ENCODE data around the gene STARD3.

Gene STARD3

DNA sequence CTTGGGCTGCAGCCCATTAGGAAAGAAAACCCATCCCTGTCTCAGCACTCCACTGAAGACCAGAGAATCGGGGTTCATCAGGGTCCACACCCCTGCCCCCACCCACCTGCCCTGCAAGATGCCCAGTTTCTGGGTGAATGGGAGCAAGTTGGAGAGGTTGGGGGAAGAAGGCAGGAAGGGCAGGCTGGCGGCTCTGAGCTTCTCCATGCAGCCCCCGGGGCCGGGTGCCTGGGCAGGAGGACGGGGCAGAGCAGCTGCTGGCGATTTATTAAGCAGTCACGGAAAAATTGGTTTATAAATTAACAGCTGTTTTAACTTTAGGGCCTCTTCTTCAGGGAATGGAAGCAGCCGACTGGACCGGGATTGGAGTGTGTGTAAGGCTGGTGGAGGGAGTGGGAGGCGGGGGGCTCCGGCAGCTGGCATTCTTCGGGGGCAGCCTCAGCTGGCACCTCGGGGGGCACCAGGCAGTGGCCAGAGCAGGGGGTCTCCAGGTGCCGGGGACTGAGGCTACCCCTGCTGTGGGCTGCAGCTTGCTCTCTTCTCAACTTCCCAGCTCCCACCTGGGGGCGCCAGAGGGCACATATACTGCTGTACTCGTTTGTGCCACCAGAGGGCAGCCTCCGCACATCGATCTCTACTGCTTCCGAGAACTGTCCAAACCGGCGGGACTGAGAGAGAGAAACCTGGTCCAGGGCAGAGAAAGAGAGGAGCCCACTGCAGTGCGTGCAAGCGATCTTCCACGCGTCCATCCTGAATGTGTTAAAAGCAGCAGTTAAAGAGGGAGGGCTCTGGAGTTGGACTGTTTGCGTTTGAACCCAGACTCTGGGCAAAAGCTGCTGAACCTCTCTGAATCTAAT lies 15.2 kb upstream of the STARD3 start:
- ChIA-PET CTCF (interaction anchor here (0.6 to 7.6 kb wide), 42 partner anchors 10 to 386 kb away, joined by 3 to 80 read pairs (median 5); partner anchors contain the start of genes ERBB2, FBXL20, MIEN1 and PGAP3), POLR2A (interaction anchor here (0.8 to 1.2 kb wide), 4 partner anchors 15 to 133 kb away, joined by 3 to 6 read pairs (median 4); partner anchors contain the start of genes ERBB2, PGAP3 and STARD3)
- peak; percentile 74 for DNase-seq (ENCODE audit: extremely low spot score)
- no peak for TF ChIP-seq NFRKB (IDR thresholded peaks at IDR 0.05)

DNA sequence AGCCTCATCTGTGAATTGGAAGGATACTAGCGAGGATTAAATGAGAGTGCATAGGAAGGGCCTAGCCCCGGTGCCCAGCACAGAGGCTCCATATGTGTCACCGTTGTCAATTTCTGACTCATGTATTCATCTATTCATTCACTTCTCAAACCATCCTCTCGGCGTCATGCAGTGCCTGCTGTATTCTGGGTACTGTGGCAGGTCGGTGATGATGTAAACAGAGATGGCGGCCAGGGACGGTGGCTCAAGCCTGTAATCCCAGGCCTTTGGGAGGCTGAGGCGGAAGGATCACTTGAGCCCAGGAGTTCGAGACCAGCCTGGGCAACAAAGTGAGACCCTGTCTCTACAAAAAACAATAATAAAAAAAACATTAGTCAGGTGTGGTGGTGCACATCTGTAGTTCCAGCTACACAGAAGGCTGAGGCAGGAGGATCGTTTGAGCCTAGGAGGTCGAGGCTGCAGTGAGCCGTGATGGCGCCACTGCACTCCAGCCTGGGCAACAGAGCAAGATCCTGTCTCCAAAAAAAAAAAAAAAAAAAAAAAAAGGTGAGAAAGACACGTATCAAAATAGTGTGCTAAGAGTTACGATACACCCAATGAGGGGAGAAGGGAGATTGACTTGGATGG lies 14.5 kb upstream of the STARD3 start:
- ChIA-PET CTCF (interaction anchor here (0.6 to 7.6 kb wide), 19 partner anchors 11 to 355 kb away, joined by 3 to 80 read pairs (median 6); partner anchors contain the start of genes ERBB2, MIEN1, PGAP3 and PNMT), POLR2A (interaction anchor here (1.2 kb wide), 1 partner anchor 133 kb away, joined by 5 read pairs; no protein-coding TSS in a partner anchor)
- TF ChIP-seq ZNF384 (IDR thresholded peaks at IDR 0.05) (no peak), TARDBP (IDR thresholded peaks at IDR 0.05) (no peak), ARNT (IDR thresholded peaks at IDR 0.05) (no peak), FOXA1 (IDR thresholded peaks at IDR 0.05) (no peak), FOXM1 (IDR thresholded peaks at IDR 0.05; ENCODE audit: borderline replicate concordance) (no peak), BHLHE40 (IDR thresholded peaks at IDR 0.05; ENCODE audit: borderline replicate concordance) (no peak), L3MBTL2 (conservative IDR thresholded peaks at IDR 0.05) (no peak), FOXK2 (IDR thresholded peaks at IDR 0.05) (no peak)
- no peak for DNase-seq (ENCODE audit: extremely low spot score)

DNA sequence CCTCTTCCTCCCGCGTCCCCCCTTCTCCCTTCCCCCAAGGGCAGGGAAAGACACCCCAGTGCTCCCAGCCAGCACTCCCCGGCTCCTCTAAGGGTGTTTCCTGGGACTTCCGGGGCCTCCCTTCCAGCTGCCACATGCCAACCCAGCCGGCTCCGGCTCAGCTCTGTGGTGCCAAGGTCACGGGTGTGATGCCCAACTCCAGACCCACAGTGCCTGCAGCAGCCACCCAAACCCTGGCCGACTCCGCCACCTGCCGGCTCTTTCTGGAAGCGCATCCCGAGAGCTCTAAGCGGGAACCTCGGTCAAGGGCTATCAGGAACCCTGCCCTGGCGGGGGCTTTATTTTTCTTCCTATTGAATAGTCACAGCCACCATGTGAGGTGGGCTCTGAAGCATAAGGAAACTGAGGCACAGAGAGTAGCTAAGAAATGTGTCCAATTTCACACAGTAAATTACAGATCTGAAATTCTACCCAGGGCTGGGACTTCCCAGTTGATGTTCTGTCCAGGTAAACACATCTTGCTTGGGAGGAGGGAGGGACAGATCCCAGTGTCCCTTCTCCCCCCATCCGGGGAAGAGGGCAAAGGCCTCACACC lies 13.5 kb upstream of the STARD3 start:
- CTCF ChIA-PET, result interaction anchor here (0.6 to 7.6 kb wide), 19 partner anchors 9 to 354 kb away, joined by 3 to 80 read pairs (median 3); partner anchors contain the start of genes PGAP3, PNMT, STARD3 and TCAP
- POLR2A ChIA-PET, result interaction anchor here (0.7 to 1.1 kb wide), 2 partner anchors 10 to 76 kb away, joined by 3 to 5 read pairs; no protein-coding TSS in a partner anchor
- DNase-seq (ENCODE audit: extremely low spot score), result peak; percentile 68
- TF ChIP-seq CTBP1 (IDR thresholded peaks at IDR 0.05; ENCODE audit: borderline replicate concordance), result no peak
- no peak for TF ChIP-seq BHLHE40 (IDR thresholded peaks at IDR 0.05; ENCODE audit: borderline replicate concordance)
- TF ChIP-seq NFRKB (IDR thresholded peaks at IDR 0.05), result no peak
- no peak for TF ChIP-seq HDGF (IDR thresholded peaks at IDR 0.05; ENCODE audit: borderline replicate concordance)
- TF ChIP-seq FOXA1 (IDR thresholded peaks at IDR 0.05), result no peak
- no peak for TF ChIP-seq ZNF384 (IDR thresholded peaks at IDR 0.05)
- no peak for TF ChIP-seq ELF4 (IDR thresholded peaks at IDR 0.05)
- no peak for TF ChIP-seq SUZ12 (IDR thresholded peaks at IDR 0.05)
- no peak for TF ChIP-seq FOXM1 (IDR thresholded peaks at IDR 0.05; ENCODE audit: borderline replicate concordance)
- no peak for TF ChIP-seq SP1 (IDR thresholded peaks at IDR 0.05)
- TF ChIP-seq, protein P1, sequence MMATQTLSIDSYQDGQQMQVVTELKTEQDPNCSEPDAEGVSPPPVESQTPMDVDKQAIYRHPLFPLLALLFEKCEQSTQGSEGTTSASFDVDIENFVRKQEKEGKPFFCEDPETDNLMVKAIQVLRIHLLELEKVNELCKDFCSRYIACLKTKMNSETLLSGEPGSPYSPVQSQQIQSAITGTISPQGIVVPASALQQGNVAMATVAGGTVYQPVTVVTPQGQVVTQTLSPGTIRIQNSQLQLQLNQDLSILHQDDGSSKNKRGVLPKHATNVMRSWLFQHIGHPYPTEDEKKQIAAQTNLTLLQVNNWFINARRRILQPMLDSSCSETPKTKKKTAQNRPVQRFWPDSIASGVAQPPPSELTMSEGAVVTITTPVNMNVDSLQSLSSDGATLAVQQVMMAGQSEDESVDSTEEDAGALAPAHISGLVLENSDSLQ (IDR thresholded peaks at IDR 0.05), result no peak
- no peak for TF ChIP-seq TARDBP (IDR thresholded peaks at IDR 0.05)
- no peak for TF ChIP-seq FOXK2 (IDR thresholded peaks at IDR 0.05)
- no peak for TF ChIP-seq ARNT (IDR thresholded peaks at IDR 0.05)

DNA sequence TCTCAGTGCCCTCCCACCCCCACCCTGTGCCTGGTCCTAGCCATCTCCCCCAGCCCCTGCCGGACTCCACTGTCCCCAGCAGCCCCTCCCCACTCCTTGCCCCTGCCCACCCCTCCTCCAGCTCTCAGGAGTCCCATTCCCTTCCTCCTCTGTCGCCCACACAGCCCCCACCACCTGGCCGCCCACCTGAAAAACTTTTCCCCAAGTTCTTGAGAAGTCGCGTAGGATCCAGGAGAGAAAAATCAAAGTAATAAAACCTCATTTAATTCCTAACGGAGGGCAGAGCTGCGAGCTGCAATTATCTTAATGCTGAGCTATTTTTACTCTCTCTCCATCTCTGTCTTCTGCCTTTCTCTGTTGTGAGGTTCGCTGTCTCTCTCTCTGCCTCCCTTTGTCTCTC lies 12.6 kb upstream of the STARD3 start:
- no peak for DNase-seq (ENCODE audit: extremely low spot score)
- TF ChIP-seq NFRKB (IDR thresholded peaks at IDR 0.05) (no peak), ARNT (IDR thresholded peaks at IDR 0.05) (no peak), FOXK2 (IDR thresholded peaks at IDR 0.05) (no peak), FOXM1 (IDR thresholded peaks at IDR 0.05; ENCODE audit: borderline replicate concordance) (no peak), BHLHE40 (IDR thresholded peaks at IDR 0.05; ENCODE audit: borderline replicate concordance) (no peak), FOXA1 (IDR thresholded peaks at IDR 0.05) (no peak), ELF4 (IDR thresholded peaks at IDR 0.05) (no peak), SUZ12 (IDR thresholded peaks at IDR 0.05) (no peak), L3MBTL2 (conservative IDR thresholded peaks at IDR 0.05) (no peak), LEF1 (IDR thresholded peaks at IDR 0.05; ENCODE audit: borderline replicate concordance) (no peak), HDGF (IDR thresholded peaks at IDR 0.05; ENCODE audit: borderline replicate concordance) (no peak), SP1 (IDR thresholded peaks at IDR 0.05) (no peak)
- POLR2A ChIA-PET, result no interaction called here
- CTCF ChIA-PET, result interaction anchor here (0.7 to 7.6 kb wide), 6 partner anchors 9 to 131 kb away, joined by 3 to 80 read pairs (median 28); partner anchors contain the start of genes PNMT and STARD3

DNA sequence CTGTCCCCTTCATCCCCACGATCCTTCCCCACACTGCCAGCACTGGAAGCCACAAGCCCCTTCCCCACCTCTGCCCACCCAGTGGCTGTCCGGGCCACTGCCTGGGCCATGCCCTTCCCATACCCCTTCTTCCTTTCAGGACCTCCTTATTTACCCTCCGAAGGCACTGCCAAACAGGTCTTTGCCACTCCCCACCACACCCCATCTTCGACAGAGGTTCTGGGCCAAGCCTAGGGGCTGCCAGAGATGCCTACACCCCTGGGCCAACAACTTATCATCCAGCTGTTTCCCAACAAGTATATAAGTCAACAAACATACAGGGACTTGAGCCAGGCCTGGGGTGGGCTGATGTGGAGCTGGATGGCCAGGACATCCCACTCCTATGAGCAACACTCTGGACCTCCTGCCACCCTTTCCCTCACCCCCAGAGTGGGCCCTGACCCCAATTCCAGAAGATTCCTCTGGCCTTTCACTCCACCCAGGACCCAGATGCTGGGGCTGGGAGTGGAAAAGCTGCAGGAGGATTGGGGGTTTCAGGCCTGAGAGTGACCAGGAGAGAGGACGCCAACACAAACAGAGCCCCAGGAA lies 11.7 kb upstream of the STARD3 start:
- no peak for DNase-seq (ENCODE audit: extremely low spot score)
- POLR2A ChIA-PET, result no interaction called here
- CTCF ChIA-PET, result interaction anchor here (0.5 to 7.6 kb wide), 4 partner anchors 8 to 332 kb away, joined by 3 to 80 read pairs (median 40); partner anchors contain the start of gene PNMT
- TF ChIP-seq CTBP1 (IDR thresholded peaks at IDR 0.05; ENCODE audit: borderline replicate concordance), result no peak
- TF ChIP-seq L3MBTL2 (conservative IDR thresholded peaks at IDR 0.05), result no peak
- no peak for TF ChIP-seq NFRKB (IDR thresholded peaks at IDR 0.05)
- TF ChIP-seq ARNT (IDR thresholded peaks at IDR 0.05), result no peak
- no peak for TF ChIP-seq LEF1 (IDR thresholded peaks at IDR 0.05; ENCODE audit: borderline replicate concordance)
- TF ChIP-seq FOXA1 (IDR thresholded peaks at IDR 0.05), result no peak
- no peak for TF ChIP-seq BHLHE40 (IDR thresholded peaks at IDR 0.05; ENCODE audit: borderline replicate concordance)
- no peak for TF ChIP-seq HDGF (IDR thresholded peaks at IDR 0.05; ENCODE audit: borderline replicate concordance)
- TF ChIP-seq TARDBP (IDR thresholded peaks at IDR 0.05), result no peak

Data from HEK293T (cell line).